ENCODE results near the gene CALCB. TPM values are rescaled to one million over a fixed set of nuclear protein-coding genes. Genes with fewer than 3 reads are reported as not detected.

CALCB gene
- total and polyA plus RNA-seq, 2 of the 4 experiments (the other 2 are of a cell fraction): not detected

DNA sequence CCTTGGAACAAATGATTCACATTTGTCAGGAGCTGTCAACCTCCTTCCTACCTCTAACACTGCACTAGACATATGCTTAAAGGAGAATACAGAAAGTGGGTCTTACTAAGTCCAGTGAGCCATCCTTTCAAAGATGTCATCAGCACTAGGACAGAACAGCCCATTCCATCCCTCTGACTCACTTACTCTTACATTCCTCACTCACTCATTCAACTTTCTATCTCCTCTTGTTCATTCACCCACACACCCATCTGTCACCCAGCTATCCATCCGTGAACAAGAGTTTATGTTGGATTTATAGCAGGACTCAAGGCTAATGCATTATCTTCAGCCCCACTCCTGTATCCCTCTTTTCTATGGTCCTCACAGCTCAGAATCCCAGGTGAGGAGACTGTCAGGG lies 50.5 kb downstream of the CALCB start:
- H3K36me3 ChIP-seq (ENCODE audit: control insufficient read depth, insufficient read depth, low read length): no peaks in the 10 kb centered on the region
- H3K9me1 ChIP-seq (ENCODE audit: insufficient read depth, low read length): peaks cover 38% of the 10 kb centered on the region
- ChIA-PET POLR2A (ENCODE audit: unreplicated experiment) (interaction anchor here (1.1 kb wide), 1 partner anchor 76 kb away, joined by 4 read pairs; no protein-coding TSS in a partner anchor), CTCF (interaction anchor here (0.6 kb wide), 2 partner anchors 80 to 591 kb away, joined by 3 to 5 read pairs; no protein-coding TSS in a partner anchor)
- H2BK120ac ChIP-seq (ENCODE audit: low read depth, low read length): peak overlapping the region; percentile 91
- no peaks in the 10 kb centered on the region for H4K20me1 ChIP-seq (ENCODE audit: insufficient read depth, low read length)
- no peaks in the 10 kb centered on the region for H3K9me3 ChIP-seq (ENCODE audit: control insufficient read depth, insufficient read depth, low read length)
- peak overlapping the region; percentile 48; the same call in 1 of the 2 replicates for H3K4me2 ChIP-seq (ENCODE audit: low read depth, low read length)
- intact Hi-C loops (cut with micrococcal nuclease) (loop anchor here (5.0 kb wide), 1 partner anchor 73 kb away; no protein-coding TSS in a partner anchor), in situ Hi-C loops (cut with MboI; ENCODE audit: low sequenced_read_pairs) (no loop called here), dilution Hi-C loops (cut with HindIII; ENCODE audit: low sequenced_read_pairs, unreplicated experiment) (no loop called here)
- H3K9ac ChIP-seq (ENCODE audit: low read depth, low read length): no peak overlapping the region
- H3K4me1 ChIP-seq (ENCODE audit: control insufficient read depth, insufficient read depth, low read length): peaks cover 19% of the 10 kb centered on the region
- TF ChIP-seq MAFK (IDR thresholded peaks at IDR 0.05; ENCODE audit: low read depth, low read length): no peak
- no peak for TF ChIP-seq MXI1 (IDR thresholded peaks at IDR 0.05; ENCODE audit: borderline replicate concordance, low read depth, low read length)
- TF ChIP-seq, protein P1, sequence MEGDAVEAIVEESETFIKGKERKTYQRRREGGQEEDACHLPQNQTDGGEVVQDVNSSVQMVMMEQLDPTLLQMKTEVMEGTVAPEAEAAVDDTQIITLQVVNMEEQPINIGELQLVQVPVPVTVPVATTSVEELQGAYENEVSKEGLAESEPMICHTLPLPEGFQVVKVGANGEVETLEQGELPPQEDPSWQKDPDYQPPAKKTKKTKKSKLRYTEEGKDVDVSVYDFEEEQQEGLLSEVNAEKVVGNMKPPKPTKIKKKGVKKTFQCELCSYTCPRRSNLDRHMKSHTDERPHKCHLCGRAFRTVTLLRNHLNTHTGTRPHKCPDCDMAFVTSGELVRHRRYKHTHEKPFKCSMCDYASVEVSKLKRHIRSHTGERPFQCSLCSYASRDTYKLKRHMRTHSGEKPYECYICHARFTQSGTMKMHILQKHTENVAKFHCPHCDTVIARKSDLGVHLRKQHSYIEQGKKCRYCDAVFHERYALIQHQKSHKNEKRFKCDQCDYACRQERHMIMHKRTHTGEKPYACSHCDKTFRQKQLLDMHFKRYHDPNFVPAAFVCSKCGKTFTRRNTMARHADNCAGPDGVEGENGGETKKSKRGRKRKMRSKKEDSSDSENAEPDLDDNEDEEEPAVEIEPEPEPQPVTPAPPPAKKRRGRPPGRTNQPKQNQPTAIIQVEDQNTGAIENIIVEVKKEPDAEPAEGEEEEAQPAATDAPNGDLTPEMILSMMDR (conservative IDR thresholded peaks at IDR 0.05; ENCODE audit: low read depth, low read length): no peak
- TF ChIP-seq, protein P2, sequence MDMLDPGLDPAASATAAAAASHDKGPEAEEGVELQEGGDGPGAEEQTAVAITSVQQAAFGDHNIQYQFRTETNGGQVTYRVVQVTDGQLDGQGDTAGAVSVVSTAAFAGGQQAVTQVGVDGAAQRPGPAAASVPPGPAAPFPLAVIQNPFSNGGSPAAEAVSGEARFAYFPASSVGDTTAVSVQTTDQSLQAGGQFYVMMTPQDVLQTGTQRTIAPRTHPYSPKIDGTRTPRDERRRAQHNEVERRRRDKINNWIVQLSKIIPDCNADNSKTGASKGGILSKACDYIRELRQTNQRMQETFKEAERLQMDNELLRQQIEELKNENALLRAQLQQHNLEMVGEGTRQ (IDR thresholded peaks at IDR 0.05; ENCODE audit: low read depth, low read length): no peak
- no peak for TF ChIP-seq RCOR1 (IDR thresholded peaks at IDR 0.05; ENCODE audit: insufficient replicate concordance, low read length)
- no peak for TF ChIP-seq RAD21 (IDR thresholded peaks at IDR 0.05; ENCODE audit: low read length)
- TF ChIP-seq CEBPB (IDR thresholded peaks at IDR 0.05; ENCODE audit: low read depth, low read length): peak; percentile 45; the same call in 1 of the 2 replicates
- TF ChIP-seq FOS (IDR thresholded peaks at IDR 0.05; ENCODE audit: low read depth, low read length): peak; percentile 50; the same call in 1 of the 2 replicates
- no peak for TF ChIP-seq RFX5 (IDR thresholded peaks at IDR 0.05; ENCODE audit: low read depth, low read length)
- TF ChIP-seq MAZ (IDR thresholded peaks at IDR 0.05; ENCODE audit: borderline replicate concordance, low read depth, low read length): no peak
- TF ChIP-seq BHLHE40 (IDR thresholded peaks at IDR 0.05; ENCODE audit: low read depth, low read length): no peak
- no peak for TF ChIP-seq POLR2A (IDR thresholded peaks at IDR 0.05; ENCODE audit: low read depth, low read length)
- no peak for TF ChIP-seq NFE2L2 (IDR thresholded peaks at IDR 0.05; ENCODE audit: low read depth, low read length)
- TF ChIP-seq, protein P3, sequence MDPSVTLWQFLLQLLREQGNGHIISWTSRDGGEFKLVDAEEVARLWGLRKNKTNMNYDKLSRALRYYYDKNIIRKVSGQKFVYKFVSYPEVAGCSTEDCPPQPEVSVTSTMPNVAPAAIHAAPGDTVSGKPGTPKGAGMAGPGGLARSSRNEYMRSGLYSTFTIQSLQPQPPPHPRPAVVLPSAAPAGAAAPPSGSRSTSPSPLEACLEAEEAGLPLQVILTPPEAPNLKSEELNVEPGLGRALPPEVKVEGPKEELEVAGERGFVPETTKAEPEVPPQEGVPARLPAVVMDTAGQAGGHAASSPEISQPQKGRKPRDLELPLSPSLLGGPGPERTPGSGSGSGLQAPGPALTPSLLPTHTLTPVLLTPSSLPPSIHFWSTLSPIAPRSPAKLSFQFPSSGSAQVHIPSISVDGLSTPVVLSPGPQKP (IDR thresholded peaks at IDR 0.05; ENCODE audit: borderline replicate concordance, low read depth, low read length): no peak
- TF ChIP-seq SMC3 (IDR thresholded peaks at IDR 0.05; ENCODE audit: low read depth, low read length): no peak
- TF ChIP-seq CHD1 (IDR thresholded peaks at IDR 0.05; ENCODE audit: low read depth, low read length): no peak
- peak overlapping the region; percentile 84 for H2BK5ac ChIP-seq (ENCODE audit: low read depth, low read length, poor library complexity, severe bottlenecking)
- H3K14ac ChIP-seq (replicated peaks; ENCODE audit: low read depth, low read length): peak overlapping the region; percentile 50
- peak overlapping the region; percentile 88 for H3K4ac ChIP-seq (ENCODE audit: low read depth, low read length)
- no peak overlapping the region for H3K4me3 ChIP-seq (ENCODE audit: insufficient read depth, low read depth, low read length)
- H3K27ac ChIP-seq (ENCODE audit: insufficient read depth, low read length): no peak overlapping the region; the same call in 1 of the 2 replicates
- peak overlapping the region; percentile 76 for H2AK5ac ChIP-seq (ENCODE audit: low read depth, low read length)
- H2BK20ac ChIP-seq (ENCODE audit: low read depth, low read length): peak overlapping the region; percentile 94
- H2BK15ac ChIP-seq (ENCODE audit: low read depth, low read length): peak overlapping the region; percentile 99; the same call in 2 of the 3 replicates
- H3K18ac ChIP-seq (ENCODE audit: low read depth, low read length): peak overlapping the region; percentile 40; the same call in 1 of the 2 replicates
- DNase-seq (peak; percentile 90), ATAC-seq (ENCODE audit: low read depth) (peak; percentile 69)
- H3K56ac ChIP-seq (ENCODE audit: extremely low read depth, insufficient read depth, low read length): peak overlapping the region; percentile 61; the same call in 1 of the 2 replicates
- H4K8ac ChIP-seq (ENCODE audit: low read depth in 2 of 2, low read length in 2 of 2): peak overlapping the region in 1 of 2 experiments; percentile 61; a peak in 1 of 4 replicates
- no CpG with 5 or more reads among the region's 1 CpG for WGBS, 2 experiments (ENCODE audit: extremely low coverage in 2 of 2, insufficient read length in 1 of 2)
- H2AK9ac ChIP-seq (replicated peaks; ENCODE audit: low read depth, low read length, poor library complexity): no peak overlapping the region
- H4K5ac ChIP-seq (ENCODE audit: low read depth, low read length): no peak overlapping the region; the same call in 1 of the 2 replicates
- H4K91ac ChIP-seq (ENCODE audit: insufficient read depth, low read depth, low read length): peak overlapping the region; percentile 90
- no peaks in the 10 kb centered on the region for H3K27me3 ChIP-seq (ENCODE audit: control insufficient read depth, insufficient read depth, low read length)
- peak overlapping the region; percentile 44 for H3K23ac ChIP-seq (ENCODE audit: low read depth, low read length)
- BruUV-seq (replicated peaks): no TSS peak
- peak overlapping the region; percentile 64 for H2AFZ ChIP-seq (replicated peaks; ENCODE audit: low read length, poor library complexity)
- peaks cover 0 to 30% of the 10 kb centered on the region in 2 experiments; a peak in 2 of 4 replicates for H3K79me1 ChIP-seq (ENCODE audit: low read depth in 1 of 2, low read length in 2 of 2)
